ENCODE results near the gene EFHD2. TPM values are rescaled to one million over a fixed set of nuclear protein-coding genes. Genes with fewer than 3 reads are reported as not detected.

EFHD2 gene
- total RNA-seq, 1 donor, result 36.3 TPM

- TF ChIP-seq, protein P1, sequence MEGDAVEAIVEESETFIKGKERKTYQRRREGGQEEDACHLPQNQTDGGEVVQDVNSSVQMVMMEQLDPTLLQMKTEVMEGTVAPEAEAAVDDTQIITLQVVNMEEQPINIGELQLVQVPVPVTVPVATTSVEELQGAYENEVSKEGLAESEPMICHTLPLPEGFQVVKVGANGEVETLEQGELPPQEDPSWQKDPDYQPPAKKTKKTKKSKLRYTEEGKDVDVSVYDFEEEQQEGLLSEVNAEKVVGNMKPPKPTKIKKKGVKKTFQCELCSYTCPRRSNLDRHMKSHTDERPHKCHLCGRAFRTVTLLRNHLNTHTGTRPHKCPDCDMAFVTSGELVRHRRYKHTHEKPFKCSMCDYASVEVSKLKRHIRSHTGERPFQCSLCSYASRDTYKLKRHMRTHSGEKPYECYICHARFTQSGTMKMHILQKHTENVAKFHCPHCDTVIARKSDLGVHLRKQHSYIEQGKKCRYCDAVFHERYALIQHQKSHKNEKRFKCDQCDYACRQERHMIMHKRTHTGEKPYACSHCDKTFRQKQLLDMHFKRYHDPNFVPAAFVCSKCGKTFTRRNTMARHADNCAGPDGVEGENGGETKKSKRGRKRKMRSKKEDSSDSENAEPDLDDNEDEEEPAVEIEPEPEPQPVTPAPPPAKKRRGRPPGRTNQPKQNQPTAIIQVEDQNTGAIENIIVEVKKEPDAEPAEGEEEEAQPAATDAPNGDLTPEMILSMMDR (IDR thresholded peaks at IDR 0.05; ENCODE audit: insufficient read depth, low read depth, low read length), result no peak
- no peak for DNase-seq (ENCODE audit: low read depth)
- H3K4me3 ChIP-seq (ENCODE audit: low read depth, low read length), result no peak overlapping the region
Measured at GRCh38 chr1:15381805-15382204, 27.9 kb upstream of the EFHD2 start.

DNA sequence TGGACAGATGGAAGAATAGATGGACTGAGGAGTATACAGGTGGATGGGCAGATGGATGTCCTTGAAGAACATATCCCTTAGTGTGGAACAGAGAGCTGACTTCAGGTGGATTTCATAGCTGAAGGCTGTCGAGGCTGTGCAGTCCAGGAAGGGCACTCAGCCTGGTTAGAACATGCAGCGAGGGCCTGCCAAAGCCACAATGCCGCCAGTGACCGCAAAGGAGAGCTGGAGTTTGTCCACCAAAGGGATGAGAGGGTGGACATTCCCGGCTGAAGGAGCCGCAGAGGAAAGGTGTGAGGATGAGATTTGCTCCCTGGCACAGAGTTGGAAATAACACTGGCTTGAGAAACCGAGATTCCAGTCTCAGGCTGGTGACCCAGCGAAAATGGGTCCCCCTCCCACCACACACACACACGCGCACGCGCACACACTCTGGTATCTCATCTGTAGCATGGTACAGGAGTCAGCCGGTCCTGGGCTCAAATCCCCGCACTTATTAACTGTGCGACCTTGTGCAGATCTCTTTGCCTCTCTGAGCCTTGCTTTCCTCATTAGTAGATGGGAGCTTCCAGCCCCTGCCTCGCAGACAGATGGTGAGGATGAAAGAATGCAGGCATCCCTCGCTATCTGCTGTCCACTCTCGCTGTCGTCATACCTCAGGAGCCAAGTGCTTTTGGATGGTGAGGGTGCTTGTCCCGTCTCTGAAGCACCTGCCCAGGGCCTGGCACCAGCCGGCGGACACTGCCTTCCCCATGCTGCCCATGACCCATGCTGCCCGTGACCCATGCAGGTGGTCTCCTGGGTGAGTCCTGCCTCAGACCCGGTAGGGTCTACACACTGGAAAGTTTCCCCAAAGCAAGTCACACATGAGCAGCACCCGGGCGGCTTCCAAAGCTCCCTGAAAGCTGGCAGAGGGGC, 26.8 kb upstream of the EFHD2 start:
- H3K4me3 ChIP-seq (ENCODE audit: low read depth, low read length), result no peak overlapping the region
- TF ChIP-seq, protein P1 (IDR thresholded peaks at IDR 0.05; ENCODE audit: insufficient read depth, low read depth, low read length), result no peak
- DNase-seq (ENCODE audit: low read depth), result no peak

DNA sequence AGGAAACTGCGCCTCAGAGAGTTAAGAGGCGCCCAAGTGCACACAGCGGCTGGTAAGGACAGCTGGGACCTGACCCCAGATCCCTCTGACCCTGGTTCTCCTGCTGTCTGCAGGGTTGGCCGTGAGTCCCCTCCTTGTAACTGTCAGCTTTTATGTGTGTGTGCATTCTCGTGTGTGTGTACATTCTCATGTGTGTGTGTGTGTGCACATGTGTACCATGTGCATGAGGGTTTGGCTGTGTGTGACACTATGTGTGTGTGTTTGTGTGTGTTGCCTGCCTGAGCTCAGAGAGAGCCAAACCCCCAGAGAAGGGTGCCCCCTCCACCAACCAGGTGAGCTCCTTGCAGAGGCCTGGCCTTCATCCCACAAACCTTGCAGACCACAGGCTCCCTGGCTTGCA, 25.9 kb upstream of the EFHD2 start:
- no peak for DNase-seq (ENCODE audit: low read depth)
- TF ChIP-seq, protein P1 (IDR thresholded peaks at IDR 0.05; ENCODE audit: insufficient read depth, low read depth, low read length), result no peak
- no peak overlapping the region for H3K4me3 ChIP-seq (ENCODE audit: low read depth, low read length)

DNA sequence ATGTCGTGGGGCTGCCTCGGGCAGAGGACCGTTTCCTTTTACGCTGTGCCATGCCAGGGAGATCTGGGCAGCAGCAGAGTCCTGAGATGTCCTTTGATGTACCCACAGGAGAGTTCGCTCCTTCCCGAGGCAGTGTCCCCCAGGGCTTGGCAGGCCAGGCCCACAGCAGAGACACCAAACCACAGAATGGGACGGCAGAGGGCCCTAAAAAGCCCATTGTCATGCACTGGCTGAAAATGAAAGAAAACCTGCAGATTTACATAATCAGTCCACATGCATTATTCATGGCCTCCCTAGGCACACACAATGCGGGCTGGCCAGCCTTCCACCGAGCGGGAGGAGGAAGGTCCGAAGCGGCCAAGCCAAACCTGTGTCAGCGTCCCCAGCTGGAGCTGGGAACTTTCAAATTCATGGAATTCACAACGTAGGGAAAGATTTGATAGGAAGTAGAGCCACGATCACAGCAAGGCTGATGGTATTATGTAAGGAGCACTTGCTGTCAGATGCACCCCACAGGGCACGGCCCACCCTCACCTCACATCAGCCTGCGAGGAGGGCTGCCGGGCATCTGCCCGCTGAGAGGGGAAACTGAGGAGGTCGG, 25.3 kb upstream of the EFHD2 start:
- H3K4me3 ChIP-seq (ENCODE audit: low read depth, low read length), result no peak overlapping the region
- no peak for DNase-seq (ENCODE audit: low read depth)
- TF ChIP-seq, protein P1 (IDR thresholded peaks at IDR 0.05; ENCODE audit: insufficient read depth, low read depth, low read length), result no peak

- H3K4me3 ChIP-seq (ENCODE audit: low read depth, low read length), result no peak overlapping the region
- no peak for DNase-seq (ENCODE audit: low read depth)
- TF ChIP-seq, protein P1 (IDR thresholded peaks at IDR 0.05; ENCODE audit: insufficient read depth, low read depth, low read length), result no peak
Measured at GRCh38 chr1:15385420-15385819, 24.3 kb upstream of the EFHD2 start.

GRCh38 chr1:15386164-15386749, 23.4 kb upstream of the EFHD2 start:
- peak; percentile 15 for DNase-seq (ENCODE audit: low read depth)
- TF ChIP-seq, protein P1 (IDR thresholded peaks at IDR 0.05; ENCODE audit: insufficient read depth, low read depth, low read length), result no peak
- H3K4me3 ChIP-seq (ENCODE audit: low read depth, low read length), result no peak overlapping the region
